A172 (cell line): ENCODE data around the gene SYNJ2. TPM values are rescaled to one million over a fixed set of nuclear protein-coding genes. Genes with fewer than 3 reads are reported as not detected.

ENCODE experiments used
- DNase-seq: peaks from one replicate; pipeline ENCODE4 v3.0.0-alpha.2; 2015; ENCODE audit warnings: low spot score
- total RNA-seq: library from RNA; depleted of rRNA; stranded (reverse); fragments of >200 nt; shearing (Covaris generic); gene quantifications from 2 replicates; pipeline ENCODE4 v1.2.3, GENCODE V29; 2014

Gene SYNJ2
- total RNA-seq, 1 experiment from 2014 or later: 53.7 TPM

- no peak for DNase-seq
Measured at GRCh38 chr6:157996918-157997702, 15.4 kb downstream of the SYNJ2 start.

GRCh38 chr6:157997893-157998608 lies 16.4 kb downstream of the SYNJ2 start:
- no peak for DNase-seq

- DNase-seq: no peak
Measured at GRCh38 chr6:157998707-157999167, 17.1 kb downstream of the SYNJ2 start.

- no peak for DNase-seq
Measured at GRCh38 chr6:157999168-158000051, 17.7 kb downstream of the SYNJ2 start.

- DNase-seq: no peak
Measured at GRCh38 chr6:158000530-158001307, 19.1 kb downstream of the SYNJ2 start.

- no peak for DNase-seq
Measured at GRCh38 chr6:158002249-158002950, 20.7 kb downstream of the SYNJ2 start.

- peak; percentile 65 for DNase-seq
Measured at GRCh38 chr6:158002951-158003853, 21.5 kb downstream of the SYNJ2 start.

- DNase-seq: no peak
Measured at GRCh38 chr6:158003910-158004700, 22.4 kb downstream of the SYNJ2 start.

GRCh38 chr6:158004701-158005095 lies 23.0 kb downstream of the SYNJ2 start:
- no peak for DNase-seq

GRCh38 chr6:158005626-158006180 lies 24.0 kb downstream of the SYNJ2 start:
- DNase-seq: no peak

GRCh38 chr6:158006331-158006730 lies 24.7 kb downstream of the SYNJ2 start:
- no peak for DNase-seq

- DNase-seq: no peak
Measured at GRCh38 chr6:158006821-158007570, 25.3 kb downstream of the SYNJ2 start.

GRCh38 chr6:158008864-158009113 lies 27.1 kb downstream of the SYNJ2 start:
- no peak for DNase-seq

GRCh38 chr6:158009114-158009891 lies 27.6 kb downstream of the SYNJ2 start:
- peak; percentile 33 for DNase-seq

GRCh38 chr6:158009935-158010585 lies 28.4 kb downstream of the SYNJ2 start:
- no peak for DNase-seq

- no peak for DNase-seq
Measured at GRCh38 chr6:158010591-158011477, 29.2 kb downstream of the SYNJ2 start.
